Regular cardiac myocyte (primary cell): ENCODE data around the gene ZNF506. TPM values are rescaled to one million over a fixed set of nuclear protein-coding genes. Genes with fewer than 3 reads are reported as not detected.

Source experiments
- total RNA-seq: library from RNA; depleted of rRNA; stranded (reverse); fragments of >200 nt; gene quantifications from 2 replicates; pipeline ENCODE4 v1.2.3, GENCODE V29; 2014

The ZNF506 gene
- total RNA-seq: 7.7 and 15.2 TPM in 2 replicates

DNA sequence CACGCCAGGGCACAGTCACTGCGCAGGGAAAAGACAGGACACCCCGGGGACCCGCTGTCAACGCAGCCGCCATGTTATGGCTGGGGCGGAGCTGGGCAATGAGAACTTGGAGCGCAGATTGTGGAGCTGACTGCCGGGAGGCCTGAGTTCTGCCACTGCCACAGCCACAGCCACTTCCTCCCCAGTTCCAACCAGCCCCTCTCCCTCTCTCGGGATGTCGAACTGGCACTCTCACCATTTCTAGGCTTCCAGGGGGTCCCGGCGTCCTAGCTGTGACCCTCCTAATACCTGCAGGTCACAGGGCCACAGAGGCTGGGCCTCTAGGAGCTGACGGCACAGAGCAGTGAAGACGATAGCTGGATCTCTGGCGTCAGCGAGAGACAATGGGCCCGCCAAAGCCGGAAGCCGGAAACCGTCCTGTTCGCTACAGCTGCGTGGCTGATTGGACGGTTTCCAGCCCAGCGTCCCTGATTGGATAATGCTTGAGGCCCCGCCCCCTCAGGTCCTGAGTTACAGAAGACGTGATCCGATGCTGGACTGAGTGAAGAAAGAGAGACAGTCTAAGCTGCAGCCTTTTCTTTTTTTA lies at the start of gene ZNF506:
Gene ZNF506, minus strand, starts transcription at position 385 of the 586 bp plus-strand sequence. Its CDS starts 147 bp downstream, at position 238.

GRCh38 chr19:19865750-19866610 lies 44.4 kb upstream of the ZNF506 start, which contains the start of gene ZNF253:
ZNF253 (plus strand) TSS chr19:19865882; CDS start chr19:19865997, 115 bp downstream.

Other genes with a start within 250 kb of the ZNF506 start
- 0.19 and 0.56 TPM in 2 replicates for gene PBX4, start 203.1 kb downstream of the ZNF506 start, total RNA-seq
- 0.38 and 0.56 TPM in 2 replicates for gene LPAR2, start 193.5 kb downstream of the ZNF506 start, total RNA-seq
- gene GMIP, start 178.1 kb downstream of the ZNF506 start, total RNA-seq: 3.7 and 6.5 TPM in 2 replicates
- gene ATP13A1, start 158.1 kb downstream of the ZNF506 start, total RNA-seq: 84.2 and 144 TPM in 2 replicates
- 7.9 and 10.7 TPM in 2 replicates for gene ZNF101, start 152.9 kb downstream of the ZNF506 start, total RNA-seq
- gene ZNF14, start 88.6 kb downstream of the ZNF506 start, total RNA-seq: 5.9 and 8.7 TPM in 2 replicates
- 3.1 and 3.9 TPM in 2 replicates for gene ZNF253, start 44.1 kb upstream of the ZNF506 start, total RNA-seq
- gene ZNF93, start 79.2 kb upstream of the ZNF506 start, total RNA-seq: 6.2 and 8.1 TPM in 2 replicates
- gene ZNF682, start 217.8 kb upstream of the ZNF506 start, total RNA-seq: 1.7 and 3.9 TPM in 2 replicates